Glomerular endothelial cell (primary cell): Measurements from ENCODE around the gene SAMD14. TPM values are rescaled to one million over a fixed set of nuclear protein-coding genes. Genes with fewer than 3 reads are reported as not detected.

Source experiments
- DNase-seq: peaks from one replicate; pipeline ENCODE4 v3.0.0-alpha.2; 2011; ENCODE audit warnings: low read depth, low spot score; ENCODE audit errors: extremely low read depth
- total RNA-seq: library from RNA; depleted of rRNA; stranded (reverse); fragments of >200 nt; gene quantifications from 2 replicates; pipeline ENCODE4 v1.2.3, GENCODE V29; 2015

The SAMD14 gene
- total RNA-seq, result 9.6 and 24.9 TPM in 2 replicates

DNA sequence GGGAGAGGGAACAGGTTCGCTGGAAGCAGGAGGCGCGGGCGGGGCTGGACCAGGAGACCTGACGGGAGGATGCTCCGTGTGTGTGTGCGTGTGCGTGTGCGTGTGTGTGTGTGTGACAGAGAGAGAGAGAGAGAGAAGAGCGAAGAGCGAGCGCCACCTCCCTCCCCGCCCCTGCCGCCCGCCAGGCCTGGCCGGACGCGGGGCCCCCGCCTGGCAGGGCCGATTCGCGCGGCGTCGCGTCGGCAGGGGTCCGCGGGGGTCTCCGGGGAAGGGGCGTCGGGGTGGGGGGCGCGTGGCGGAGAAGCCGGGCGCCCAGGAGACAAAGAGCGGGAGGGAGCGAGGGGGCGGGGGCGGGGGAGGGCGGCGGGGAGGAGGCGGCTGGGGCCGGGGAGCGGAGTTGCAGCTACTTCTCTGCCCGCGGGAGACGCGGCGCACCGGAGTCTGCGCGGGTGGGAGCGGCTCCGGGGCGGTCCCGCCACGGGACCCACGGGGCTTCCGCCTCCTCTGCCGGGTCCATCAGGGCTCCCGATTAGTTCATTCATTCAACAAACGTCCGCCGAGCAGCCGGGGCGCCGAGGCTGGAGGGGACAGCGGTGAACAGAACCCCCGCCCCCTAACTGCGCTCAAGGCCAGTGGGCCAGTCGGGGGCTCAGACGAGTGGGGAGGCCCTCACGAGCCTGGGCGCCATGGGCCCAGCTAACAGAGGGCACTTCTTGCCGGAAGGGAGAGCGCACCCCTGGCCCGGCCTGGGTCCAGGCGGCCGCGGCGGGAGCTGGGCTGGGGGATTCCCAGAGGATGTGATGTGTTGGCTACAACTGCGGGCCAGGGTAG is at the start of gene SAMD14:
Gene SAMD14 (minus strand): TSS at position 433 of the 831 bp plus-strand sequence. CDS start 5,201 bp downstream, outside the sequence.
- DNase-seq, result no peak

DNA sequence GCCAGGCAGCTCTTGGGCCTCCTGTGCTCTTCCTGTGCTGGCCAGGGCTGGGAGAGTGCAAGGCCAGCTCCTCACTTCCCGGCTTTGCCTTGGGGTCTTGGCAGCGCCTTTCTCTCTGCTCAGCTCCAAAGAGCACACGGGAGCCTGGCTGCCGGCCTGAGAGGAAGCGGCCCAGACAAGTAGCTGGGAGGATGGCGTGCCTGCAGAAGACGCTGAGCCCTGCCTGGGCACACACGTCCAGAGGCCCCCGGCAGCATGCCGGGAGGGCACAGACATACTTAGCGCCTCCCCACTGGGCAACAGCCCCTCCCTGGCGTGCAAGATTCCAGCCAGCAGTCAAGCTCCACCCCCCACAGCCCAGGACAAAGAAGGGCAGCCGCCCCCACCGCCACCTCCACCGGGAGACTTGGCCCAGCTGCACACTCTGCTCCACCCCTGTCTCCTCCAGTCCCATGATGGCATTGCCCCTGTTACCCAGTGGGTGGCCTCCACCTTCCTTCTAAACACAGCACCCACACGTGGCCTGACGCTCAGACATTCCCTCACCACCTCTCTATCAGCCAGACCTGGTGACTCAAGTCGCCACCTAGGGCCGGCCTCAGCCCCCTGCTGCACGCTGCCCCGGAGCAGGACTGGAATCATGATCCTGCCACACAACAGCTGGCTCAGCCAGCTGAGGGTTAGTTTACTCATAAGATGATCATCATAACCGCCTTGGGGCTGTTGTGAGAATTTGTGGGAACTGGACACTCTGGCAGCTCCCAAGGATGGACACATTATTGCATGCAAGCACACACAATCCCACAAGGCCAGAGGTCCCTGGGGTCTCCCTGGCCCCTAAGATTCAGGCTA is 48.2 kb upstream of the SAMD14 start:
- DNase-seq, result no peak

DNA sequence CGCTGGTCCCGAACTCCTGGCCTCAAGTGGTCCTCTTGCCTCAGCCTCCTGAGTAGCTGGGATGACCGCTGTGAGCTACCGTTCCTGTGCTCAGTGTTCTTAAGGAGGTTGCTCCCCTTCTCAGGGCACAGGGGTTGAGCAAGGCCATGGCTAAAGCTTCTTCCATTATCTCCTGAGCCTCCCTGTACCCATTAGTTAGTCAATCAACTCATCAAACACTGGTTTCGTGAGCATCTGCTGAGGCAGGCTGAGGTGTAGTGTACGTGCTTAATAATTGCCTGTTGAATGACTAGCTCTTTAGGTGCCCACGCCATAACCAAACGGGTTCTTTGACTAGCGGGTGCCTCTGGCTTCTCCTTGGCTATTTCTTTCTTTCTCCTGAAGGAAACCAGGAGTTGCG is 47.5 kb upstream of the SAMD14 start:
- no peak for DNase-seq

DNA sequence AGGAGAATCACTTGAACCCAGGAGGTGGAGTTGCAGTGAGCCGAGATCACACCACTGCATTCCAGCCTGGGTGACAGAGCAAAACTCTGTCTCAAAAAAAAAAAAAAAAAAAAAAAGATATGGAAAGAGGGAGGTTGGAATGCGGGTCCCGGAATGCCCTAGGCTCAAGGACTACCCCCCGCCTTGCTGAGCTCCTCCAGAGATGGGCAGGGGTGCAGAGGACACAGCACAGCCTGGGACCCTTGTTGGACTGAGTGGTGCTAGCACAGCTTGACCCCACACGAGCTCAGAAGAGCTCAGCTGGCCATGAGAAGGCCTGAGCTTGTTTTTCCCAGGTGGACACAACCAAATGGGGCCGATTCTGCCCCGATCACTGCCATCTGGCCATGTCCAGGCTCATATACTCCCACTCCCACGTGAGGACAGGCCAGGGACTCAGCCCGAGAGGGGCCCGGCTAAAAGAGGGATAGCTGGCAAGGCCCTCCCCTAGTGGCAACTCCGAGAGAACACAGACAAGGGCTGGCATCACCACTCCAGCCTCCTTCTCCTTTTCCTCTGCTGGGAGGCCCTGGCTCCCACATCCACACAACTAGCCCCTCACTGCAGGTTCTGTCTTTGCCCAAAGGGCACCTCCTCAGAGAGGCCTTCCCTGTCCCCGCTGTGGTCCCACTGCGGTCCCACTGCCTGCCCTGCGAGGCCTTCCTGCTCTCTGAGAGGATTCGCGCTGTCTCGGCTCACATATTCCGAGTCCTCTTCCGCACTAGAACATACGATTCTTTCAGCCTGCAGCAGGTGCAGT is 46.8 kb upstream of the SAMD14 start:
- no peak for DNase-seq

DNA sequence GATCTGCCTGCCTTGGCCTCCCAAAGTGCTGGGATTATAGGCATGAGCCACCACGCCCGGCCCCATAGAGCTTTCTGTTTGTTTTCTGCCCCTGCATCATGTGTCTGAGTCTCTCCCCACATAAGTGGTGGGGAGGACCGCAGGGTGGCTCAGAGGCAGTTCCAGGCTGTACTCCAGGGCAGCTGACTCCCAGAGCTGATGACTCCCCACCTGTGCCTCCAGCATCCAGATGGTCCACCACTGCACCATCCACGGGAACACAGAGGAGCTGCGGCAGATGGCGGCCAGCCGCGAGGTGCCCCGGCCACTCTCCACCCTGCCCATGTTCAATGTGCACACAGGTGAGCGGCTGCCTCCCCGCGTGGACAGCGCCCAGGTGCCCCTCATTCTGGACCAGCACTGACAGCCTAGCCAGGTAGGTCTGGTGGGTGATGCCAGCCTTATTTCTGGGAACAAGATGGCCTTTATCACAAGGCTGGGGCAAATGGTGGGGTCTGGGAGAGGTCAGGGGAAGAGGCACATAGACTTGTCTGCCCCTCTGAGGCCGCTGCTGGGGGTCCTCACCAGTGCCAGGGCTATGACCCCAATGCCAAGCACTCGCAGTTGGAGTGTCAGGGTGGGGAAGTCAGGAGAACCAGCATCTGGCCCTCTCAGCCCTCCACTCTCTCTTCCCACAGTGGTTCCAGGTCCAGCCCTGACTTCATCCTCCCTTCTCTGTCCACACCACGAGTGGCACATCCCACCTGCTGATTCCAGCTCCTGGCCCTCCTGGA is 45.3 kb upstream of the SAMD14 start:
- no peak for DNase-seq

DNA sequence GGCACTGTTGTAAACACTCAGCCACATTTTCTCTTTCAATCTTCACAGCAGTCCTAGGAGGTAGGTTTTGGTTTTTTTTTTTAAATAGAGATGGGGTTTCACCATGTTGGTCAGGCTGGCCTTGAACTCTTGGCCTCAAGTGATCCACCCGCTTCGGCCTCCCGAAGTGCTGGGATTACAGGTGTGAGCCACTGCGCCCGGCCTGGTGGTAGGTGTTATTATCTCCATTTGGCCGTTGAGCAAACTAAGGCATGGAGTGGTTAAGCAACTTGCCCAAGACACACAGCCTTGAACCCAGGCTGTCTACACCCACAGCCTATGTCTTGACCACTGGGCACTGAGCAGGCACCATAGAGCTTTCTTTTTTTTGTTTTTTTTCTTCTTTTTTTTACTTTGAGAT is 44.5 kb upstream of the SAMD14 start:
- no peak for DNase-seq

DNA sequence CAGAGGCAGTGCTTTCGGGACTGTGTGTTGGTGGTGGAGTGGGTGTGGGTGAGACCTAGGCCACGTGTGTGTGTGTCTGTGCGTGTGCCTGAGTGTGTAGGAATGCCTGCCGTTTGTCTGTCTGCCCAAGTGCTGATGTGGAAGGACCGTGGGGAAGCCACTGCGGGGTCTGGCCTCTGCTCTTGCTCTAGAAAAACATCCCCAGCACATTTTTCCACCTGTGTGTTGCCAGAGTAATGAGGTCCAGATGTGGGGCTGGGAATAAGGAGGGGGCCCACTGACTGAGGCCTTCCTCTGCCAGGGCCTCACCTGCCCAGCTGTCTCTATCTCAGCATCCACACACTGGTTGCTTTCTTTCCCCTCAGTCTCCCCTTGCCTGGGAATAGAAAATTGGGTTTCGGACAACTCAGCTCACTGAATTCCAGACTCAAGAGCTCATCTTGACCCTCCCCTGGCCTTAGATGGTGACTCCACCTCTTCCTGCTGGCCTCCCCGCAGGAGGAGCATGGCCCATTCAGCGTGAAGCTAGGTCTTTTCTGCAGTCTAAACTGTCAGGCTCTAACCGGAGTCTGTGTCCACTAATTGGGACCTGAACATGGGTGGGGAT is 43.5 kb upstream of the SAMD14 start:
- DNase-seq, result no peak

DNA sequence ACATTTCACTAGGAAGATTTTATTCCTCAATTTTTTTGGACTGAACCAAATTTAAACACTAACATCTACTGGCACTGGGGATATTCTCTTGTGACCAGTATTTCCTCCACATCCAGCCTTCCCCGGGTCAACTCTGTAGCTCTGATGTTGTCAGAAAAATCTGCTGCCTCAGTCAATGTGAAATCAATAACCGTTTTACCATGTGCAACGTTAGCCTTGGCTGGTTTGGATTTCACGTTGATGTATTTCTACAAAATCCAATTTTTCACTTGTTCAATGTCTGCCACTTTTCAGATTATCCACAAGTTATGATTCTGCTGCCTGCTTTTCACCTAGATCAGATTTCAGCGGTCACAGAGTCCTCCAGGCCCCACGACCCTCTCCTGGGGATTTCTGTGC is 43.0 kb upstream of the SAMD14 start:
- no peak for DNase-seq

DNA sequence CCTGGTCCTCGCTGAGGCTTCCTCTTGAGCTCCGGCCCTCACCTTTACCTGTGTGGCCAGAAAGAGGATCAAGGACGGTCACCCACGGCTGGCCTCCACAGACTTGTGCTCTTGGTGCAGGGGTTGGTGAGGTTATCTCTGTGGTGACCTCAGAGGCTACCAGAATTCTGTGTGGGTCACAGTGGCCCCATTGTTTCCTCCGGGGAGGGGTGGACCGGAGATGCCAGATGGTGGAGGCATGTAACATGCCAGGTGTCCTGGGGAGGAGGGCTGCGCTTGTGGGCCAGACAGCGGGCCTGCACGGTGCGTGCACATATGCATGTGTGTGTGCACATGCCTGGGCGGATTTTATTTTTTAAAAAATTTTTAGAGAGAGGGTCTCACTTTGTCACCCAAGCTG is 42.2 kb upstream of the SAMD14 start:
- DNase-seq, result no peak

DNA sequence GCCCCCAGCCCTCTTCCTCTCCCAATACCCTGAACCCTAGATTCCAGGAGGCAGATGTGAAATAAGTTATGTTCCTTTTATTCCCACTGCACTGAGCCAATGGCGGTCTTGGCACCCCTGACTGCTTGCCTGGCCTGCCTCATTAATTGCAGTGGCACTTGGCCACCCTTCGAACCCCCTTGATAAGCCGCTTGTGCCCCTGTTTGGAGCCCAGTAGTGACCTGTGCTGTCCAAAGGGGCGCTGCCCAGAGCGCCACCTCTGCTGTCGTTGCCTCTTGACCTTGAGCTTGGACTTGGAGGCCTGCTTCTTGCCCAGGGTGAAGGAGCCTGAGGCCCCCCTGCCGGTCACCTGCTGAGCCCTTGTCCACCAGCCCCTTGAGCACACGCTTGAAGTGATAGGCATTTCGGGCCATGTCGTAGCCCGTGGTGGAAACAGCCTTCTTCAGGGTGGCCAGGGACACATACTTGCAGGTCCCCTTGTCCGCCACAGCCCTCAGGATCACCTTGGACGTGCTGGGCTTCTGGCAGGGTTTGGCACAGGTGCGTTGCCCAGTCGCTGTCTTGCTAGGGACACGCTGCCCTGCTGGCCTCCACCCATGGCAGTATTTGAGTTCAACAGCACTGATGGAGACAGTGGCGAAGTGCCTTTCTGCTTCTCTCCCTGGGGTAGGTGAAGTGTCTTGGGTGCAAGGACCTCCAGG is 41.6 kb upstream of the SAMD14 start:
- no peak for DNase-seq

DNA sequence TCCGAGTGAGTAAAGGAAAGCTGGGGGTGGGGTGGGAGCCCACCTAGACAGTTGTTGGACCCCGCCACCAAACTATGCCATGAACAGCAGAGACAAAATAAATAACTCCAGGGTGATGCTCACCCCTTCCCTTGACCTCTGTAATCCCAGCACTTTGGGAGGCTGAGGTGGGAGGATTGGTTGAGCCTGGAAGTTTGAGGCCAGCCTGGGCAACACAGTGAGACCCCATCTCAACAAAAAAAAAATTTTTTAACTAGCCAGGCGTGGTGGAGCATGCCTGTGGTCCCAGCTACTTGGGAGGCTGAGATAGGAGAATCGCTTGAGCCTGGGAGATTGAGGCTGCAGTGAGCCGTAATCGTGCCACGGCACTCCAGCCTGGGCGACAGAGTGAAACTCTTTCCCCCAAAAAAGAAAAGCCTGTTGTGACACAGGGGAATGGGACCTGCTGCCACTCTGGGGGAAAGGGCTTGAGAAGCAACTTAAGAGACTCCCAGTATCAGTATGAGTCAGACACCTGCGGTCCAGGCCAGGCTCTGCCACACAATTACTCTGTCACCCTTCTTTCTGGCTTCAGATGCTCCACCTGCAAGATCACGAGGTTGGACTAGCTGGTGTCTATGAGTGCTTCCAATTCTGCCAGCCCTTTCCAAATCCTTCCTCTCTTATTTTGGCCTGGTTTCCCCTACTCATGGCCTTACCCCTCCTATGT is 40.9 kb upstream of the SAMD14 start:
- DNase-seq, result no peak

DNA sequence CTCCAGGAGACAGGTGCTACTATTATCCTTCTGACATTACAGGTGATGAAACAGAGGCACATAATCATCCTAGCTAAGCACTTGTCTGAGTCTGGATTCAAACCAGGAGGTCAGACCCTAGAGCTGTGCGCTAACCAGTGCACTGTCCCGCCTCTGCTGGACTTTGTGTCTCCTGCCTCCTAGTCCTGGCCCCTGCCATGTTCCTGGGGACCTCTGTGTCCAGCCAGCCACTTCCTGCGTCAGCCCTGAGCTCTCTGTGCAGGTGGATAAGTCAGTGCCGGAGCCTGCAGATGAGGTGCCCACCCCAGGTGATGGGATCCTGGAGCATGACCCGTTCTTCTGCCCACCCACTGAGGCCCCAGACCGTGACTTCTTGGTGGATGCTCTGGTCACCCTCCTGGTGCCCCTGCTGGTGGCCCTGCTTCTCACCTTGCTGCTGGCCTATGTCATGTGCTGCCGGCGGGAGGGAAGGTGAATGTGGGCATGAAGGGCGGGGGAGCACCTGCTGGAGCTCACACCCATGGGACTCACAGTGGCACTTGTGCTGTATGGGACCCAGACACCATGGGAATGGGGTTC is 40.0 kb upstream of the SAMD14 start:
- no peak for DNase-seq

DNA sequence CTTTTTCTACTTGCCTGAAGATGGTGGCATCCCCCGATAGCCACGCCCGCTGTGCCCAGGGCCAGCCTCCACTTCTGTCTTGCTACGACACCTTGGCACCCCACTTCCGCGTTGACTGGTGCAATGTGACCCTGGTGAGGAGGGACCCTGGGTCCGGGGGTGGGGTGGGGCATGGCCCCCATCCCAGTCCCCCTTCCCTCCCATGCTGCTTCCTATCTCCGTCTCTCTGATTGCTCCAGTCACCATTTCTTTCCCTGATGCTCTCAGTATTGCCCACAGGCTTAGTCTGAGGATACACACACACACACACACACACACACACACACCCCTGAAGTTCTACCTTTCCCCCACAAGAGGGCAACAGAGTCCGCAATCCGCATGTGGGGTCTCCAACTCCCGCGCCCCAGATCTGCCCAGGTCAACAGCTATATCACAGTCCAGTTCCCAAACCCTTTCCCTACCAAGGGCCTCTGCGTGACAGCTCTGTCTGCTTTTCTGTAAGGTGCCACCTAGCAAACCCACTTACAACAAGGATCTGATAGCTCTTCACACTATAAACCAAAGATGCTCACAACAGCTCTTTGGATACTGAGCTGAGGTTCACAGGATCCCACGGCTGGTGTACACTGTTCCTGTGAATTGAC is 39.3 kb upstream of the SAMD14 start:
- no peak for DNase-seq

DNA sequence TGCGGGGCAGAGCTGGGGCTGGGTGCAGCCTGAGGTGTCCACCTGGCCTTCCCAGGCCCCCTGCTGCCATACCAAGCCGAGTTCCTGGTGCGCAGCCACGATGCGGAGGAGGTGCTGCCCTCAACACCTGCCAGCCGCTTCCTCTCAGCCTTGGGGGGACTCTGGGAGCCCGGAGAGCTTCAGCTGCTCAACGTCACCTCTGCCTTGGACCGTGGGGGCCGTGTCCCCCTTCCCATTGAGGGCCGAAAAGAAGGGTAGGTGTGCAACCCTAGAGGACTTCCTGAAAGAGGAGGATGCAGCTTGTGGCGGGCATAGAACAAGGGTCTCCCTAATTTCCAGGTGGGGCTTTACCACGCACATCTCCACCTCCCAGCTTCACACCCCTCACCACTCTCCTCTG is 38.4 kb upstream of the SAMD14 start:
- DNase-seq, result no peak

DNA sequence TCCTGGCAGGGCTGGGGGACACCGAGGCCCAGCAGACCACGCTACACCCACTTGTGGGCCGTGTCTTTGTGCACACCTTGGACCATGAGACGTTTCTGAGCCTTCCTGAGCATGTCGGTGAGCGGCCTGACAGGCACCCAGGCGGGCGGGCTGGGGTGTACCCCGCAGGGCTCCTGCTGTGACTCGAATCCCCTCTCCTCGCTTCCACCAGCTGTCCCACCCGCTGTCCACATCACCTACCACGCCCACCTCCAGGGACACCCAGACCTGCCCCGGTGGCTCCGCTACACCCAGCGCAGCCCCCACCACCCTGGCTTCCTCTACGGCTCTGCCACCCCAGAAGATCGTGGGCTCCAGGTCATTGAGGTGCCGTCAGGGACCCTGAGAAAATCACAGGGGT is 37.4 kb upstream of the SAMD14 start:
- DNase-seq, result no peak

DNA sequence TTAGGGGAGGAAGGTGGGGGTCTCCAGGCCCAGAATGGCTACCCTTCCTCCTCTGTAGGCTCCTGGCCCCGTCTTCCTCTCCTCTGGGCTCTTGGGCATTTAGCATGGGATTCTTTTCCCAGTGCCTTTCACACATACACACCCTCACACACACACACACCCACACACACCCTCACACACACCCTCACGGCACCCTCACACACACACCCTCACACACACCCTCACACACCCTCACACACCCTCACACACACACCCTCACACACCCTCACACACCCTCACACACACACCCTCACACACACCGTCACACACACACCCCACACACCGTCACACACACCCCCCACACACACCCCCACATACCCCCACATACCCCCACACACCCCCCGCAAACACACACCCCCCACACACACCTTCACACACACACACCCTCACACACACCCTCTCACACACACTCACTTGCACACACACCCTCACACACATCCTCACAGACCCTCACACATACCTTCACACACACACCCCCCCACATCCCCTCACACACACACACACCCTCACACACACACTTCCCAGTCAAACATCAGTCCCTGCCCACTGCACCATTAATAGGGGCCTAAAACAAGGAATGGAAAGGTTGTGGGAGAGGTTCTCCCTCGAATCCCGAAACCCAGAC is 36.7 kb upstream of the SAMD14 start:
- no peak for DNase-seq

DNA sequence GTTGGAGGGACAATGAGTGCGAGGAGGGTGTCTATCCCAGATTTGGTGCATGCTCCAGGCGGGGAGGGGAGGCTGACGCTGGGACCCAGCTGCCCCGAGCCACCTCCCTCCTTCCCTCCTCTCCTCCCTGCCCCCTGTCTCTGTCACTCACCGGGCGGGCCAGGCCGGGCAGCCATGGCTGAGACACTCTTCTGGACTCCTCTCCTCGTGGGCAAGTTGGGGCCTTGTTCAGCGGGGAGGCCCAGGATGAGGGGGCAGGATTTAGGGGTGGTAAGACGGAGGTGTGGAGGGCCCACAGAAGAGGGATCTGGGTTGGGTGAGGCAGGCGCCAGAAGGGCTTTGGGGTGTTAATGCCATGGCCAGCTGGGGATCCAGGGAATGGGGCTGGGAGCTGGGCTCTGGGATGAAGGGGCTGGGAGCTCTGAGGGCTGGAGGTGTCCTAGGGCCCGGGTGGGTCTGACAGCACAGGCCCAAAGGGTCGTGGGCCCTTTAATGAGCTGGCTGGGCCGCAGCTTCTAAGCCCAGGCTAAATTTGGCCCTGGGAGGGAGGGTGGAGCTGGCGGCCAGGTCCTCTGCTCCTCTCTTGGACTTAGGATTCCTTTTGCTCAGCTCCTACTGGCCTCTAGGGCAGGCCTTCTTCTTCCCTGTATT is 36.0 kb upstream of the SAMD14 start, which contains the start of gene SGCA:
Gene SGCA (plus strand): TSS at position 139 of the 651 bp plus-strand sequence. CDS start 36 bp downstream, at position 175.
- no peak for DNase-seq
